GM12801 (cell line): ENCODE data around the gene PFKFB2.

Source experiments
- CTCF ChIP-seq: IDR thresholded peaks from one replicate; pipeline ENCODE4 v1.5.1; 2011; ENCODE audit warnings: control low read depth; ENCODE audit not compliant: insufficient read length; ENCODE audit errors: extremely low read depth

The PFKFB2 gene

GRCh38 chr1:207063014-207063413 lies 9.9 kb downstream of the PFKFB2 start:
- TF ChIP-seq CTCF, result no peak

GRCh38 chr1:207064561-207064960 lies 11.5 kb downstream of the PFKFB2 start:
- no peak for TF ChIP-seq CTCF

DNA sequence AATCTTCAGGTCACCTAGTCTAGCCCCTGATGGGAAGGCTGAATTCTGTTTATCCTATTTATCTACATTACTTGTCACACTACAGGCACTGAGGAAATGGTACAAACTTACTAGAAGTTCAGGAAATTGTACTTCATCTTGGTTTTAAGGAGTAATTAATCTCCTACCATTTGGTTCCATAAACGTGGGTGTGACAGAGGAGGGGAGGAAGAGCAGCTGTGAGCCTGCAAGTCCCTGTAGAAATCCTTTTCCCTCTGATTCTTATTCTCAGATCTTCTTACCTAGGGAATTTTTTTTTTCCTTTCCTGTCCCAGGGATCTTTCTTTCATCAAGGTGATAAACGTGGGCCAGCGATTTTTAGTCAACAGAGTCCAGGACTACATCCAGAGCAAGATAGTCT lies 14.1 kb downstream of the PFKFB2 start:
- TF ChIP-seq CTCF, result no peak

DNA sequence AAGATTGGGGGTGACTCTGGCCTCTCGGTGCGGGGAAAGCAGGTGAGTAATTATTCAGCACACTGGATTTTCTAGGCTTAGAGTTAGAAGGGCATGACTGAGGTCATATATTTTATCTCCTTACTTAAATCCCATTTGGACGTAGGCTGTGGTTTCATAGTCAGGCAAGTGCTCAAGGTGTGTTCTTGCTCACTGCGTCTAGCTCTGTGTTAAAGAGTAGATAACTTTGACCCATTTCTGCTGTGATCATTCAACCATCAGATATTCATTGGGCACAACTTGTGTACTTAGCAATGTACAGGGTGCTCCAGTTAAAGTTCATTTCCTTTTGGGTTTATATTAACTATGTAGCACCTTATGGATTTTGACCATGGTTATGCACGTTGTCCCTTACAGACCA lies 14.6 kb downstream of the PFKFB2 start:
- no peak for TF ChIP-seq CTCF

GRCh38 chr1:207069061-207069460 lies 16.0 kb downstream of the PFKFB2 start:
- no peak for TF ChIP-seq CTCF

GRCh38 chr1:207069858-207070506 lies 16.9 kb downstream of the PFKFB2 start:
- no peak for TF ChIP-seq CTCF

DNA sequence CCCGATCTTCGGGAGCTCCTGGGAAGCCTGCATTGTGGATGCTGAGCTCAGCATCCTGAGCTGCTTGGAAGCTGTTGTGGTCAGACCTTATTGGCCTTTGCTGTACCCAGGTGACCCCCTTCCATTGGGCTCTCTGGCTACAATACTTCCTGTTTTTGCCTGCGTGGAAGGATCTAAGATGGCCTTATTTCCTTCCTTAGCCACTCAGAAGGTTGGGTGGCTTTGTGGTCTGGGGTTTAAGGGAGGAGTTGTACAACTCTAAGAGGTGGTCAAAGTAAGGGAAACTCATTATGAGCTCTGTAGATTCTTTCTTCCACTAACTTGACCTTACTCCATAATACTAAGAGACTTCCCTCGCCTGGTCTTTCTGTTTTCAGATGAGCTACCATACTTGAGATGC lies 17.7 kb downstream of the PFKFB2 start:
- no peak for TF ChIP-seq CTCF

GRCh38 chr1:207071426-207071825 lies 18.4 kb downstream of the PFKFB2 start:
- no peak for TF ChIP-seq CTCF
